Measurements from ENCODE around the gene CATSPER1.

DNA sequence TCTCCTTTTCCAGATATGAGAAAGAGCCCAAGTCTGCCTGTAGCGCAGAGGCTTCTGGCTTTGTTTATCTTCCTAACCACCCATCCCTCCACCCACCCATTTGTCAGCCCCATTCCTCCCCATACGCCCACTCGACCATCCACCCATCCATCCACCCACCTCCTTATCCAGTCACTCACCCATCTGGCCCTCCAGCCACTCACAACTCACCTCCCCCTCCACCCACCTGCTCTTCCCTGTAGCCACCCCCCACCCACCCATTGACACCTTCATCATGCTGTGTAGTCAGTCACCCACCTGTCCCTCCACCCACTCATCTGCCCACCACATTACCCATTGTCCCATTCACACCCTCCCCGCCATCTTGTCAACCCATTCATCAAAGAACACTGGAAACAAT, 9.0 kb downstream of the CATSPER1 start:
- no peak for TF ChIP-seq YY1 (IDR thresholded peaks at IDR 0.05; ENCODE audit: insufficient read depth, insufficient read length)
- TF ChIP-seq ZNF274 (IDR thresholded peaks at IDR 0.05; ENCODE audit: low read depth, low read length) = no peak
